Loucy (cell line): Measurements from ENCODE around the gene RACGAP1.

ENCODE experiments used
- H2AFZ ChIP-seq: fragments of 200-600 bp; sonication (generic); 2 replicates; pipeline ENCODE4 v1.6.0; 2016; ENCODE audit warnings: antibody characterized with exemption, mild to moderate bottlenecking, low read length, moderate library complexity
- H3F3A ChIP-seq: fragments of 200-600 bp; 2 replicates; pipeline ENCODE4 v1.6.0; 2016; ENCODE audit warnings: antibody characterized with exemption, low read depth, mild to moderate bottlenecking
- H3K27me3 ChIP-seq: fragments of 200-600 bp; sonication (generic); 2 replicates; pipeline ENCODE4 v1.6.1; 2014; ENCODE audit warnings: low read length, mild to moderate bottlenecking; ENCODE audit not compliant: insufficient read depth, poor library complexity, severe bottlenecking
- H3K36me3 ChIP-seq: fragments of 200-600 bp; sonication (generic); 2 replicates; pipeline ENCODE4 v1.6.1; 2016; ENCODE audit warnings: low read length; ENCODE audit not compliant: insufficient read depth
- H3K4me1 ChIP-seq: fragments of 200-600 bp; sonication (generic); 2 replicates; pipeline ENCODE4 v1.5.1; 2014; ENCODE audit warnings: low read length, mild to moderate bottlenecking; ENCODE audit not compliant: insufficient read depth, poor library complexity, severe bottlenecking
- H3K4me2 ChIP-seq: fragments of 200-600 bp; sonication (generic); 2 replicates; pipeline ENCODE4 v1.6.0; 2014; ENCODE audit warnings: antibody characterized with exemption, low read length, low read depth, mild to moderate bottlenecking; ENCODE audit not compliant: poor library complexity, severe bottlenecking
- H3K4me3 ChIP-seq: fragments of 200-600 bp; sonication (generic); 2 replicates; pipeline ENCODE4 v1.5.1; 2014; ENCODE audit warnings: low read length, mild to moderate bottlenecking, mixed read lengths; ENCODE audit not compliant: poor library complexity, severe bottlenecking
- H3K79me2 ChIP-seq: fragments of 200-600 bp; sonication (generic); 2 replicates; pipeline ENCODE4 v1.6.1; 2014; ENCODE audit warnings: low read length; ENCODE audit not compliant: insufficient read depth
- H3K9ac ChIP-seq: fragments of 200-600 bp; sonication (generic); 2 replicates; pipeline ENCODE4 v1.6.0; 2014; ENCODE audit warnings: mild to moderate bottlenecking, low read depth, low read length, moderate library complexity; ENCODE audit not compliant: poor library complexity, severe bottlenecking
- H3K9me2 ChIP-seq: fragments of 200-600 bp; sonication (generic); replicated peaks from 2 replicates; pipeline ENCODE4 v1.6.1; 2016; ENCODE audit warnings: low read depth, low read length, mixed read lengths
- H3K9me3 ChIP-seq: fragments of 200-600 bp; sonication (generic); 2 replicates; pipeline ENCODE4 v1.6.1; 2014; ENCODE audit warnings: mild to moderate bottlenecking, antibody characterized with exemption, low read length, low read depth; ENCODE audit not compliant: insufficient read depth
- H4K20me1 ChIP-seq: fragments of 200-600 bp; sonication (generic); 2 replicates; pipeline ENCODE4 v1.6.0; 2014; ENCODE audit warnings: antibody characterized with exemption, low read length, mild to moderate bottlenecking; ENCODE audit not compliant: insufficient read depth, poor library complexity, severe bottlenecking
- CTCF ChIP-seq: fragments of 200-600 bp; sonication (generic); conservative IDR thresholded peaks from 2 replicates; pipeline ENCODE4 v1.5.1; 2014; ENCODE audit warnings: mild to moderate bottlenecking, antibody characterized with exemption, low read length
- EZH2phosphoT487 ChIP-seq: fragments of 200-600 bp; IDR thresholded peaks from 2 replicates; pipeline ENCODE4 v1.6.1; 2018; ENCODE audit warnings: antibody characterized with exemption, mild to moderate bottlenecking, moderate library complexity, borderline replicate concordance

The RACGAP1 gene

GRCh38 chr12:49975318-49975761, 50.0 kb downstream of the RACGAP1 start:
- TF ChIP-seq CTCF = no peak
- no peak for TF ChIP-seq EZH2phosphoT487
- H2AFZ ChIP-seq = no peak overlapping the region
- no peaks in the 10 kb centered on the region for H3K36me3 ChIP-seq
- H4K20me1 ChIP-seq = no peaks in the 10 kb centered on the region
- H3K9me2 ChIP-seq = no peaks in the 10 kb centered on the region
- H3K27me3 ChIP-seq = no peaks in the 10 kb centered on the region
- H3K9me3 ChIP-seq = no peaks in the 10 kb centered on the region
- no peak overlapping the region for H3K4me2 ChIP-seq
- no peaks in the 10 kb centered on the region for H3K79me2 ChIP-seq
- H3F3A ChIP-seq = no peaks in the 10 kb centered on the region
- H3K9ac ChIP-seq = no peak overlapping the region
- H3K4me3 ChIP-seq = no peak overlapping the region
- H3K4me1 ChIP-seq = no peaks in the 10 kb centered on the region

- Histone ChIP-seq H3K9me3 (no peaks in the 10 kb centered on the region), H4K20me1 (no peaks in the 10 kb centered on the region), H3K36me3 (no peaks in the 10 kb centered on the region), H3K4me2 (no peak overlapping the region), H3K9me2 (no peaks in the 10 kb centered on the region), H3K9ac (no peak overlapping the region), H2AFZ (no peak overlapping the region), H3K4me1 (peaks cover 3% of the 10 kb centered on the region), H3K4me3 (no peak overlapping the region), H3K79me2 (no peaks in the 10 kb centered on the region), H3F3A (no peaks in the 10 kb centered on the region), H3K27me3 (no peaks in the 10 kb centered on the region)
- TF ChIP-seq EZH2phosphoT487 (no peak), CTCF (no peak)
Observed at GRCh38 chr12:49974677-49975317, 50.5 kb downstream of the RACGAP1 start.

- Histone ChIP-seq H3K79me2 (no peaks in the 10 kb centered on the region), H3F3A (no peaks in the 10 kb centered on the region), H3K4me2 (no peak overlapping the region), H3K9me3 (no peaks in the 10 kb centered on the region), H3K4me1 (peaks cover 8% of the 10 kb centered on the region), H3K27me3 (no peaks in the 10 kb centered on the region), H4K20me1 (no peaks in the 10 kb centered on the region), H3K9ac (no peak overlapping the region), H2AFZ (no peak overlapping the region), H3K4me3 (no peak overlapping the region), H3K36me3 (no peaks in the 10 kb centered on the region), H3K9me2 (no peaks in the 10 kb centered on the region)
- no peak for TF ChIP-seq EZH2phosphoT487
- TF ChIP-seq CTCF = peak; percentile 20; the same call in 1 of the 2 replicates
Observed at GRCh38 chr12:49974231-49974675, 51.0 kb downstream of the RACGAP1 start.
